CD4-positive, alpha-beta T cell treated with Interleukin-21 for 1 hour (primary cell): ENCODE results near the gene ZC3H7B.

ENCODE experiments used
- DNase-seq: peaks from one replicate; pipeline ENCODE4 v3.0.0-alpha.2; 2020

ZC3H7B gene

DNA sequence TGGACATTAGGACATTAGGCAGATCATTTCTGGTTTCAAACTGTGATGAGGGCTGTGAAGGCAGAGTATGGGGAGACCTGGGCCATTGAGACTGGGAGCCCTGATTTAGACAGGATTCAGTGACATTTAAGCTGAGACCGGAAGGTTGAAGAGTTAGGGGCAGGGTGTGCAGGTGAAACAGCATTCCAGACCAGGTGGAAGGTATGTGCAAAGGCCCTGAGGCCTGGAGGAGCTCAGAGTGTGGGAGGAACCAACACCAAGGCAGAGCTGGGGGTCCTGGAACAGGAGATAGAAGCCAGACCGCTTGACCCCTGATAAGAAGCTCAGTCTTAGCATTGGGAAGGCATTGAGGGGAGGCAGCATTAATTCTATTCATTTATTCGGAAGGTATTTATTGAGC lies 32.5 kb downstream of the ZC3H7B start:
- no peak for DNase-seq

DNA sequence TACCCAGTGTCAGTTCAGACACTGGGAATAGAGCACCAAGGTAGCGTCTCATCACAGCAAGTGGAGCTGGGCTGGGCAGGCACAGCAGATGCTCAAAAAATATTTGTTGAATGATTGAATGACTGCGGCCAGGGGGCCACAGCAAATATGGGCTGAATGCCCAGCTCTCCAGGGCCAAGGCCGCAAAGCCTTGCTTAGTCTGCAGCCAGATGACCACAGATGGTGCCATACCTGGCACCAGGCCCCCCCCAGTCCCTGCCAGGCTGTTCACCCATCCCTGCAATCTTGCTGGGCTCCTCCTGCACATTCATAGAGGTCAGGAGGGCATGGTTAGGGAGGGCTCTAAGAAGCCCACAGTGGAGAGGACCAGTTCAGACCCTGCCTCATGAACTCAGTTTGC lies 32.9 kb downstream of the ZC3H7B start:
- no peak for DNase-seq

DNA sequence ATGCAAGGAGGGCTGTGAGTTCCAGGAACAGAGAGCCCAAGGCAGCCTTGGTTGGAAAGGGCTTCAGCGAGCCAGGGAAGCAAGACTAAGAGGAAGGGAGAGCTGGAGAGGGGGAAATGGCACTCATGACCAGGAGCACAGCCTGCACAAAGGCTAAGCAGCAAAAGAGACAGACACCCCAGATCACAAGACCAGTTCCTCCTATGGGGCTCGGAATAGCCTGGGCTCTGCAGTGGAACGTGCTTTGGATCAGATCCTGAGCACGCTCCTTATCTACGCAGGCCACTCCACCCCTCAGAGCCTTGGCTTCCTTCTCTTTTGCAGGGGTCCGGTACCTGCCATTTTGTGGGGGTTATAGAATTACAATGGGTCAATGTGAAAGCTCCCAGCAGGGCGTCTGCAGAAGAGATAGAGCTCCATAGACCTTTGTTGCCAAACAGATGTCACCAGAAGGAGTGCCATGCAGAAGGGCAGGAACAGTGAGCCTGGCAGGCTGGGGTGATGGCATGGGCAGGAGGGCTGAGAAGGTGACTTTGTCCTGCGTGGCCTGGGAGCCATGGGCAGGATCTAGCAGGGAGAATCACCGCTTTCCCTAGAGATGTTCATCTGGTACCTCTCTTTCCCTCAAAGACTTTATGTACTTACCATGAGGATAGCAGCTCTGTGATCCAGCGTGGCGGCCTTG lies 33.8 kb downstream of the ZC3H7B start:
- DNase-seq = no peak

- DNase-seq = no peak
These were observed 37.4 kb downstream of the ZC3H7B start for GRCh38 chr22:41338614-41339212.

DNA sequence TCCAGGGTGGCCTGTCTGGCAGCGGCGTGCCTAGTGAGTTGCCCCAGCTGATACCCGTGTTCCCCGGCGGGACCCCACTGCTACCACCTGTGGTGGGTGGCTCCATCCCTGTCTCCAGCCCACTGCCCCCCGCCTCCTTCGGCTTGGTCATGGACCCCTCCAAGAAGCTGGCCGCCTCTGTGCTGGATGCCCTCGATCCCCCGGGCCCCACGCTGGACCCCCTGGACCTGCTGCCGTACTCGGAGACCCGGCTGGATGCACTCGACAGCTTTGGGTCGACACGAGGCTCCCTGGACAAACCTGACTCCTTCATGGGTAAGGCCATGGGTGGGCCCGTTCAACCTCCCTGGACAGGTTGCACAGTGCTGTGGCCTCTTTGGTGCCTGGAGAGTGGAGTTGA lies 38.5 kb downstream of the ZC3H7B start:
- DNase-seq = no peak

- no peak for DNase-seq
These were observed 39.0 kb downstream of the ZC3H7B start for GRCh38 chr22:41340357-41340756.

DNA sequence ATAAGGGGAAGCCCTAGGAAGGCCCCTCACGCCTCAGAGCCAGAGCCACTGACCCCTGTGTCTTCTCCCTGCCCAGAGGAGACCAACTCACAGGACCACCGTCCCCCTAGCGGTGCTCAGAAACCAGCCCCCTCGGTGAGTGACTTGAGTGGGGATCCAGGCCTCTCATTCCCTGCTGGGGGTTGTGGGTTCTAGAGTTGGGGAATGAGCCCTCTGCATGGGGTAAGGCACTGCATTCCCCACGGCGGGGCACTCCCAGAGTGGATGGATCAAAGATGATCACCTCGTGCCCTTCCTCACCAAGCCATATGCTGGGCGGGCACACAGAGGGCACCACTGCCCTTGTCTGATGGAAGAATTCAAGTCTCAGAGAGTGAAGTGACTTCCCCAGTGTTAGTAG lies 39.7 kb downstream of the ZC3H7B start:
- DNase-seq = no peak

DNA sequence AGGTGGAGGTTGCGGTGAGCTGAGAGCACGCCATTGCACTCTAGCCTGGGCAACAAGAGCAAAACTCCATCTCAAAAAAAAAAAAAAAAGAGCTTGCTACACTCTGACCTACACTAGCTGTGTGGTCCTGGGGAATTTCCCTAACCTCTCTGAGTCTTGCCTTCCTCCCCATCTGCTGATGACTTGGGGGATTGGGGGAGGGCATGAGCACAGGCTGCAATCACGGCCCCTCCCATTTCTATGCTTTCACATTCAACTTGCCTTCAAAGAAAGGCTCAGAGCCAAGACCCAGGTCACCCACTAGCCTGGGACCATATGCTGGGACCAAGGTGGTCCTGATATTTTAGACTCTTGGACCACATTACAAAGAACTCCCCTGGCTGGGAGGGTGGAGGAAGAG lies 40.7 kb downstream of the ZC3H7B start:
- DNase-seq = peak; percentile 3

DNA sequence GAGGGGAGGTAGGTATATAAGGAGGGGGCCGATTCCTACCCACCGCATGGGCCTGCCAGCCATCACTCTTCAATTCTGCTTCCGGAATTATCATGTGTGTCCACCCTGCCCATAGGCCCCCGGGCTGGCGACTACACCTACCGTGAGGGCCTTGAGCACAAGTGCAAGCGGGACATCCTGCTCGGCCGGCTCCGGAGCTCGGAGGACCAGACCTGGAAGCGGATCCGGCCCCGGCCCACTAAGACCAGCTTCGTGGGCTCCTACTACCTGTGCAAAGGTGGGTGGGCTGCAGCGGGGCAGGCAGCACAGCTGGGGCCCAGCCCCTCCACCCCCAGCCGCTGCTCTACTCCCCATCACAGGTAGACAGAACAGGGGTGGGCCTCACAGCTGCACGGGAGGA lies 42.0 kb downstream of the ZC3H7B start:
- no peak for DNase-seq

DNA sequence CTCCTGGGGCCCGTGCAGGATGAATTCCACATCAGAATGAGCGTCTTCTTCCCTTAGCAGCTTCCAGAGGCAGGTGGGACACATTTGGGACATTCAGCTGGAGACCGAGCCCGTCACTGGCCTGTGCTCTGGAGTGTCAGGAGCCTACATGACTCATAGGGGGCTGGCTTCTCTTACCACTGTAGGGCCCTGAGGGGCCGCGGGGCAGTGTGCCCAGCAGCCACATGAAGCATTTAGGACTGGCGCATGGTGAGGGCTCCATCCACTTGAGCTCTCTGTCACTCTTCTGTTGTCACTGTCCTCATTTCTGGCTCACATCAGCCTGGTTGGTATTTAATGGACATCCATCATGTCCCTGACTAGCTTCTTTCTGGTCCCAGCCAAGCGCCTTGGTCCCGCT lies 42.4 kb downstream of the ZC3H7B start:
- DNase-seq = no peak

GRCh38 chr22:41344189-41344788 lies 43.0 kb downstream of the ZC3H7B start:
- DNase-seq = no peak

- no peak for DNase-seq
These were observed 44.5 kb downstream of the ZC3H7B start for GRCh38 chr22:41345807-41346335.

DNA sequence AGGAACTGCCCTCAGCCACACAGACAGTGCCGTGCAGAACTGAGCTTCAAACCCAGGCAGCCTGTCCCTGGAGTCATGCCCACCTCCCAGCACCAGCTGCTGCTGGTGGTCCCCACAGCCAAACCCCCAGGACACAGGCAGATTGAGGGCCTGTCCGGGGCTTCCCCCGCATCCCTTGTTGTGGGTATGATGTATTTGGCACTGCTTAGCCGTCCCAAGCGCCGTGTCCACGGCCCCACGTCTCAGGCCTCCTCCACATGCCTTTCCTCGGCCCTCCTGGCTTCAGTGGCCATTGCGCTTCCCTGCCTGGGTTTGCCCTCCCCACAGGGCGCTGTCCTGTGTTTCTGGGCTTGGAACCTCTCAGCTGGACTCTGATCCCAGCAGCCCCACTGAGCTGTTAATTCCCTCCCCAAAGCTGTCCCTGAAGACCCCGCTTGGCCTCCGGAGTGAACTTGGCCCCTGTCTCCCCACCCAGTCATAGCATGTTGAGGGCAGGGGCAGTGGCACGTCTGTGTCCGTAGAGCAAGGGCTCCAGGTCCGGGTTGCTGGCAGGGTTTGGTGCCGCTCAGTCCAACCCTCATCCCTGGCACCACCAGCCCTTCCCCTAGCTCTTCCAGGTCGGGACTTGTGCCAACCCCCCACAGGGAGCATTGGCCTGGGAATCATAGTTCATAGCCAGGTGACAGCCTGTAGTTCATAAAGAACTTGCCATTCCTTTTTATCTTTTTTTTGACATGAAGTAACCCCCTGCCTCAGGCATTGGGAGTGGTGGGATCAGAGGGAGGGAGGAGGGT lies 45.9 kb downstream of the ZC3H7B start:
- no peak for DNase-seq

DNA sequence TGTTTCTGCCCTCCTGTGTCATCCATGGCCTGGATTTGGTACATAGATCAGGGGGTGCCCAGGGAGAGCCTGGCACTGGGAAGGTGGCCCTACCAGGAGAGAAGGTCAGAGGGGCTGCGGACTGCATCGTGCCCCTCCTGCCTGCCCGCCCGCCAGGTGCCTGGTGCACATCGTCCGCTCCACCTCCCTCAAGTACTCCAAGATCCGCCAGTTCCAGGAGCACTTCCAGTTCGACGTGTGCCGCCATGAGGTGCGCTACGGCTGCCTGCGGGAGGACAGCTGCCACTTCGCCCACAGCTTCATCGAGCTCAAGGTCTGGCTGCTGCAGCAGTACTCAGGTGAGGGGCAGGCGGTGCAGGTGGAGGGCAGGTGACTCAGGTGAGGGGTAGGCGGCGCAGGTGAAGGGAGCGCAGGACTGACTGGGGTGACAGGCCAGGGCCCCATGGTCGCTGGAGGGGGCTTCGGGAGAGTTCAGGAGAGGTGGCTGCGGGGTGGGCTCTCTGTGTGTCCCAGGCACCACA lies 47.7 kb downstream of the ZC3H7B start:
- DNase-seq = no peak

- DNase-seq = no peak
These were observed 48.8 kb downstream of the ZC3H7B start for GRCh38 chr22:41350087-41350486.

DNA sequence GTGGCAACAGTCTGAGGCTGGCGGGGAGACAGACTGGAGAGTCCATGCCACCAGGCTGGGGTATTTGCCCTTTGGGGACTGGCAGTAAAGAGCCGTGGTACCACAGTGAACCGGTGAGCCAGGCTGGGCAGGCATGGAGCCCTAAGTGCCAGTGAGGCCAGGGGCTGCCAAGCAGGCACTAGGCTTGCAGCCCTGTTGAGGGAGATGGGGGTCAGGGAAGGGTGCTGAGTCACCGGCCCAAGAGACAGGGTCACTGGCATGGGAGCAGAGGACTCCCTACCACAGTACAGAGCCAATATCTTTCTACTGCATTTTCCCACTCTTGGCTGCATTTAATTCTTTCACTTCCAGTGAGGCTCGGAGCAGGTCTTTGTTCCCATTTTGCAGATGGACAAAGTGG lies 49.7 kb downstream of the ZC3H7B start:
- DNase-seq = no peak

GRCh38 chr22:41352058-41352457 lies 50.7 kb downstream of the ZC3H7B start:
- no peak for DNase-seq

DNA sequence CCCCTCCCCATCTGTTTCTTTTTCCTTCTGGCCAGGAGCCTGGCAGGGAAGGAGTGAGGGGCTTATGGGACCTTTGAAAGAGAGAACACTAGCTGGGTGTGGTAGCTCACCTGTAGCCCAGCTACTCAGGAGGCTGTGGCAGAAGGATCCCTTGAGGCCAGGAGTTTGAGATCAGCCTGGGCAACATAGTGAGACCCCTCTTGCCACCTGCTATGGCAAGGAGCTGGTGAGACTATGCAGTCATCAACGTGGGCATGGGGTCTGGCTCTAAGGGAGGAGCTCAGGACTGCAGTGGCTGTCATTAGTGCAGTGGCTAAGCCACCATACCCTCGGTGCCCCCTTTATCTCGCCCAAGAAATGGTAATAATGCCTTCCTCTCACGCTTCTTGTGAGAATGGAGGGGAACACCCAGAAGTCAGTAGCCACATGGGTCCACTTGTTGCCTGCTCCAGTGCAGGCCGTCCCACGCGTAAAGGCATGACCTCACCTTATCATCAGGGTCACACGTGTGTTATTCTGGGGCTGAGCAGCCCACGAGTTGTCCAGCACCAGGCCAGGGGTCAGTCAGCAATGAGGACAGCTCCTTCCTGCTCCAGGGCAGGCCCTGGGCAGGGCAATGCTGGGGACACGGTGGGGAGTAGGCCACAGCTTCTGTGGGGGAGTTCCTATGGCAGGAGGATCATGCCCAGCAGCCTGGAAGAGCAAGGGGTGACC lies 52.7 kb downstream of the ZC3H7B start:
- no peak for DNase-seq

GRCh38 chr22:41354979-41355378 lies 53.7 kb downstream of the ZC3H7B start:
- no peak for DNase-seq

DNA sequence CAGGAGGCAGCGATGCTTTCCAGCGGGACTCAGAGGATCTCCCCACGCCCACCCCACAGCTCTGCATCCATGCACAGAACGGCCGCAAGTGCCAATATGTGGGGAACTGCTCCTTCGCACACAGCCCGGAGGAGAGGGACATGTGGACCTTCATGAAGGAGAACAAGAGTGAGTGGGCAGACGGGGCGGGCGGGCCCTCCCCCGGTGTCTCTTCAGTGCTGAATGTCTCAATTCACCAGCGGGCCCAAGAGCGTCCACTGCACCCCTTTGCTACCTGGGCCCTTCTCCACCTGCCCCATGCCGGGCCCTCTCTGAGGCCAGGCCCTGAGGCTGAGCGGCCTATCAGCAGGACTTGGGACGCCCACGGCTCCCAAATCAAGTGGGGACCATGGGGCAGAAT lies 54.6 kb downstream of the ZC3H7B start:
- no peak for DNase-seq

GRCh38 chr22:41356430-41357028 lies 55.2 kb downstream of the ZC3H7B start:
- DNase-seq = no peak

DNA sequence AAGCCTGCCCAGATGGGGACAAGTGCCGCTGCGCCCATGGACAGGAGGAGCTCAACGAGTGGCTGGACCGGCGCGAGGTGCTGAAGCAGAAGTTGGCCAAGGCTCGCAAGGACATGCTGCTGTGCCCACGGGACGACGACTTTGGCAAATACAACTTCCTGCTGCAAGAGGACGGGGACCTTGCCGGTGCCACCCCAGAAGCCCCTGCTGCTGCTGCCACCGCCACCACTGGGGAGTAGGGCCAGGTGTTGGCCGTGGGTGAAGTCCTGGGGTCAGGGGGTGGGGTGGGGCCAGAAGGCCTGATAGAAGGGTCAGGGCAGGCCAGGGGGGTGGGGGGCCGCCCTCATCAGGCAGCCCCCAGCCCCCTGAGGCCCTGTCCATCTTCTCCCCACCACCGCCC lies 55.9 kb downstream of the ZC3H7B start:
- DNase-seq = no peak
